Endothelial cell of umbilical vein (primary cell): Measurements from ENCODE around the gene TMEM82.

Experiments
- EZH2 ChIP-seq: IDR thresholded peaks from 2 replicates; pipeline ENCODE4 v1.6.1; 2012; ENCODE audit warnings: borderline replicate concordance, low read depth, mild to moderate bottlenecking, moderate library complexity, low read length, inconsistent platforms; ENCODE audit not compliant: severe bottlenecking
- FOS ChIP-seq: IDR thresholded peaks from 2 replicates; pipeline ENCODE4 v1.6.1; 2011; ENCODE audit warnings: mild to moderate bottlenecking, low read length, moderate library complexity, borderline replicate concordance; ENCODE audit not compliant: insufficient read depth
- GATA2 ChIP-seq: IDR thresholded peaks from 2 replicates; pipeline ENCODE4 v1.7.0; 2011; ENCODE audit warnings: low read depth, mild to moderate bottlenecking, moderate library complexity, mixed read lengths, low read length; ENCODE audit not compliant: insufficient read length, insufficient read depth
- JUN ChIP-seq: IDR thresholded peaks from 2 replicates; pipeline ENCODE4 v1.6.1; 2011; ENCODE audit warnings: borderline replicate concordance, low read depth; ENCODE audit not compliant: insufficient read length, insufficient read depth
- MAX ChIP-seq: IDR thresholded peaks from 2 replicates; pipeline ENCODE4 v1.6.1; 2011; ENCODE audit not compliant: insufficient read depth, insufficient read length
- MYC ChIP-seq: IDR thresholded peaks from one replicate; pipeline ENCODE4 v1.6.1; 2011; ENCODE audit warnings: mild to moderate bottlenecking, low read depth, low read length
- POLR2A ChIP-seq: IDR thresholded peaks from 2 replicates; pipeline ENCODE4 v1.6.1; 2012; ENCODE audit warnings: low read depth, mild to moderate bottlenecking, control low read depth, low read length
- POLR2AphosphoS5 ChIP-seq: IDR thresholded peaks from 2 replicates; pipeline ENCODE4 v1.6.1; 2012; ENCODE audit warnings: low read depth, mild to moderate bottlenecking, control low read depth, low read length, moderate library complexity; ENCODE audit not compliant: insufficient read depth
- TF ChIP-seq, protein P1 (sequence below), 2 donors: IDR thresholded peaks; 1 replicate in 1 of 2; 2 replicates in 1 of 2; pipeline ENCODE4 v1.5.1; 2011; ENCODE audit warnings: low read length in 2 of 2, mild to moderate bottlenecking in 2 of 2, moderate library complexity in 2 of 2, control low read depth in 1 of 2, inconsistent platforms in 1 of 2, low read depth in 1 of 2; ENCODE audit not compliant: insufficient read depth in 1 of 2; ENCODE audit errors: extremely low read depth in 1 of 2

DNA sequence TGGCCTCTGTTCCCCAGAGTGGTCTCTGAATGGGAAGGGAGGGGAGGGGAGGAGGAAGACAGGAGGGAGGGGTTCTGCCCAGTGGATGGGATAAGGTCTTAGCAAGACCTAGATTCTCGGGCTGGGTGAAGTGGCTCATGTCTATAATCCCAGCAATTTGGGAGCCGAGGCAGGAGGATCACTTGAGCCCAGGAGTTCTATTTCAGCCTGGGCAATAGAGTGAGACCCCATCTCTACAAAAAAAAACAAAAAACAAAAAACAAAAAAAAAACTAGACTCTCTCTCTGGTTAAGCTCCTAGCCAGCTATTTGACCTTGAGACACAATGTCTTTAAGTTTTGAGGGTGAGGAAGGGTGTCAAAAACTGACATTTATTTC is 53.8 kb downstream of the TMEM82 start:
- TF ChIP-seq, protein P1, sequence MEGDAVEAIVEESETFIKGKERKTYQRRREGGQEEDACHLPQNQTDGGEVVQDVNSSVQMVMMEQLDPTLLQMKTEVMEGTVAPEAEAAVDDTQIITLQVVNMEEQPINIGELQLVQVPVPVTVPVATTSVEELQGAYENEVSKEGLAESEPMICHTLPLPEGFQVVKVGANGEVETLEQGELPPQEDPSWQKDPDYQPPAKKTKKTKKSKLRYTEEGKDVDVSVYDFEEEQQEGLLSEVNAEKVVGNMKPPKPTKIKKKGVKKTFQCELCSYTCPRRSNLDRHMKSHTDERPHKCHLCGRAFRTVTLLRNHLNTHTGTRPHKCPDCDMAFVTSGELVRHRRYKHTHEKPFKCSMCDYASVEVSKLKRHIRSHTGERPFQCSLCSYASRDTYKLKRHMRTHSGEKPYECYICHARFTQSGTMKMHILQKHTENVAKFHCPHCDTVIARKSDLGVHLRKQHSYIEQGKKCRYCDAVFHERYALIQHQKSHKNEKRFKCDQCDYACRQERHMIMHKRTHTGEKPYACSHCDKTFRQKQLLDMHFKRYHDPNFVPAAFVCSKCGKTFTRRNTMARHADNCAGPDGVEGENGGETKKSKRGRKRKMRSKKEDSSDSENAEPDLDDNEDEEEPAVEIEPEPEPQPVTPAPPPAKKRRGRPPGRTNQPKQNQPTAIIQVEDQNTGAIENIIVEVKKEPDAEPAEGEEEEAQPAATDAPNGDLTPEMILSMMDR (IDR thresholded peaks at IDR 0.05; ENCODE audit: extremely low read depth in 1 of 2, insufficient read depth in 1 of 2, low read depth in 1 of 2, low read length in 2 of 2): no peak
- TF ChIP-seq POLR2AphosphoS5 (no peak), POLR2A (no peak), MAX (no peak), JUN (no peak), EZH2 (no peak), GATA2 (no peak), MYC (no peak), FOS (no peak)
